GM18499 (cell line): Measurements from ENCODE around the gene C15orf39.
"Not testable (repeated sequence)": the region's sequence is repeated elsewhere in the genome, so short reads cannot be mapped to it uniquely, and the experiment has no call there.

Experiments used
- ATAC-seq: cut with Tn5 transposase; IDR thresholded peaks from one replicate; pipeline ENCODE4 v1.9.1; 2021; ENCODE audit warnings: moderate number of reproducible peaks; ENCODE audit not compliant: insufficient read depth, unreplicated experiment

The C15orf39 gene

GRCh38 chr15:75251343-75251742 is 49.7 kb downstream of the C15orf39 start:
- ATAC-seq = not testable (repeated sequence)

GRCh38 chr15:75252285-75252684 is 50.6 kb downstream of the C15orf39 start:
- not testable (repeated sequence) for ATAC-seq

DNA sequence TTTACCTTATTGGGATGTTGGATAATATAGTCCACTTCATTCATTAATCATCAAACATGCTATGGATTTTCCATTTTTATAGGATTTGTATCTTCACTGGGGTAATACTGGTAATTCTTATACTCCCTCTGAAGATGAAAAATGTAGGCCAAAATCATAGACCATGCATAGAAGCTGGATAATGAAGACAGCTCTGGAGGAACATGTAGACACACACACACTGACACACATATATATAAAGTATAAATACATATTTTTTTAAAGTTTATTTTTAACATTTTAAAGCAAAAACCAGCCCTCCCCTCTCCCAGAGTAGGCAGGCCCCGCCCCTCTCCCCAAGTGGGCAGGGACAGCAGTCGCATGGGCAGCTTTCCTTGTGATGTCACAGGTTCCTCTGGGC is 56.4 kb downstream of the C15orf39 start, which contains the start of gene GOLGA6C:
TSS of gene GOLGA6C (plus strand) at position 301 of the 400 bp plus-strand sequence. CDS start 265 bp downstream, outside the sequence.
- not testable (repeated sequence) for ATAC-seq

DNA sequence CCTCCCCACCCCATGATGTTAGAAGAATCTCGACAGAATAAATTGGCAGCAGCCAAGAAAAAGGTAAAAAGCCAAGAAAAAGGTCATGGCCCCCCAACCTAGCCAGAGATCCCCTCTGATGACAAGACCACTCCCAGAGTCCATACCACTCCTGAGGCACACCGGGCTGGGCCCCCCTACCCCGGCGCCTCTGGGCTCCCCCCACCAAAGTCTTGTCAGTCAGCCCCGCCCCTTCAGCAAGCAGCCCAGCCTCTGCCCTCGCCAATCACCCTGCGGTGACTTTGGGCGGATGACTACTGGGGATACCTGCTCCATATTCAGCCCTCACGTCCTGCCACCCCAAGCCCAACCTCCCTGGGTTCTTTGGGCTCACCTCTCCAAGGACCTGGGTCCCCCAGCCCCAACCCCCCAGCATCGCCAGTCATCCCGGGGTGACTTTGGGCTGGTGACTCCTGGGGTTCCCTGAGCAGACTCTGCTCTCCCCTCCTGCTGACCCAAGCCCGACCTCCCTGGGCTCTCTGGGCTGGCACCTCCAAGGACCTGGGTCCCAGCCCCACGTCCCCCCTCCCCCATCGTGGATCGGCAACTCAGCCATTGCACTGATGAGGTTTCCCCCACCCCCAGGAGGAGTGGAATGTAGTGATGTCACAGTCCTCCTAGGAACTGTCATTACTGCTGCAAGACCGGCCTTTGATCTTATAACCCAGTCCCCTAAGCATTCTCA is 57.1 kb downstream of the C15orf39 start:
- ATAC-seq = not testable (repeated sequence)

DNA sequence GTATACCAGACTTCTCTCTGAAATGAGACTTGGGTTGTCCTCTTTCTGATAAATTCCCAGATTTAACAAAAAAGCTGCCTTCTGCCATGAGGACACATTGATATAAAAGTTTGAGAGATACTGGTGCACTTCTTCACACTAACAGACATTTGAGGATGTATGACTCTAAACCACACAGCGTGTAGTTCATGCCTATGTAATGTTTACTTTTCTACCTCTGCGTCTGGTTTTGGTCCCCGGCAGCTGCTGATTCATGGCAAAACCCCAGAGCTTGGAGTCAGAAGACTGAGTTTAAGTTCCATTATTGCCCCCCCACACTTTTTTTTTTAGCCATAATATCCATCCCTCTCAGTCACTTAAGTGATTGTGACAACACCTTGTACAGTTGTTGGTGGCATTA is 58.2 kb downstream of the C15orf39 start:
- not testable (repeated sequence) for ATAC-seq
